ENCODE data around the gene RADIL. TPM values are rescaled to one million over a fixed set of nuclear protein-coding genes. Genes with fewer than 3 reads are reported as not detected.

Gene RADIL
- total RNA-seq, 1 donor from 2014 or later = 0.86 TPM

DNA sequence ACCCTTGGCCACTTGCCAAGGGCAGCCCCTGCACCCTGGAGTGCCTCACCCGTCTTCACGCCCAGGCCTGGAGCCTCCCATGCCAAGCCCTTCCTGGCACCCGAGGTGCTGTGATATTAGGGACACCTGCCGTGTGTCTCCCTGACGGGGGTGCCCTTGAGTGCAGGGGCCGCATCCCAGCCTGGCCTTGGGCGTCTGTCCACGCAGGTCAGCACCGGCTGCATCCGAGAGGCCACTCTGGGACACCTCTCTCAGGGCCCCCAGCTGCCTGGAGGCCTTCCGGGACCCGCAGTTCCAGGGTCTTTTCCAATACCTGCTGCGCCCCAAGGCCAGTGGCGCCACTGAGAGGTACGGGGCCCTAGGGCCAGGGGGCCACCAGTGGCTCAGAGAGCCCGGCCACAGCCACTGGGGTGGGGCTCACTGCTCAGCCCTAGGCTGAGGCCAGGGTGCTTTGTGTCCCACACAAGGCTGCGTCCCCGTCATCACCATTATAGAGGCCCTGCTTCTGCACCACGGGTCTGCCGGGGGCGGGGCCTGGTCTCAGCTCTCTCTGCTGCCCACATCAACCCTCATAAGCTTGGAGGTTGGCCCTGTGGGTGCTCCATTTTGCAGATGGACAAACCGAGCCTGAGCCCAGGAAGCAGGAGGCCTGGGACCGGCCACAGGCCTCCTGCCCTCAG is 95.4 kb downstream of the RADIL start:
- no peaks in the 10 kb centered on the region for H3K4me1 Mint-ChIP-seq (ENCODE audit: low read depth, unreplicated experiment)
- H3K4me3 Mint-ChIP-seq (ENCODE audit: unreplicated experiment) = no peak overlapping the region
- H3K27me3 ChIP-seq (ENCODE audit: insufficient read depth, low read length) = no peaks in the 10 kb centered on the region
- H2AFZ ChIP-seq (ENCODE audit: low read depth, low read length) = no peak overlapping the region
- H3K27me3 Mint-ChIP-seq (ENCODE audit: low read depth, unreplicated experiment) = no peaks in the 10 kb centered on the region
- no peaks in the 10 kb centered on the region for H3K9me3 Mint-ChIP-seq (ENCODE audit: unreplicated experiment)
- H4K20me1 ChIP-seq (ENCODE audit: insufficient read depth, low read length) = peaks cover 8% of the 10 kb centered on the region
- H3K27ac Mint-ChIP-seq (ENCODE audit: unreplicated experiment) = no peak overlapping the region
- TF ChIP-seq EZH2 (IDR thresholded peaks at IDR 0.05; ENCODE audit: insufficient read depth, low read length) = no peak
- TF ChIP-seq, protein P1, sequence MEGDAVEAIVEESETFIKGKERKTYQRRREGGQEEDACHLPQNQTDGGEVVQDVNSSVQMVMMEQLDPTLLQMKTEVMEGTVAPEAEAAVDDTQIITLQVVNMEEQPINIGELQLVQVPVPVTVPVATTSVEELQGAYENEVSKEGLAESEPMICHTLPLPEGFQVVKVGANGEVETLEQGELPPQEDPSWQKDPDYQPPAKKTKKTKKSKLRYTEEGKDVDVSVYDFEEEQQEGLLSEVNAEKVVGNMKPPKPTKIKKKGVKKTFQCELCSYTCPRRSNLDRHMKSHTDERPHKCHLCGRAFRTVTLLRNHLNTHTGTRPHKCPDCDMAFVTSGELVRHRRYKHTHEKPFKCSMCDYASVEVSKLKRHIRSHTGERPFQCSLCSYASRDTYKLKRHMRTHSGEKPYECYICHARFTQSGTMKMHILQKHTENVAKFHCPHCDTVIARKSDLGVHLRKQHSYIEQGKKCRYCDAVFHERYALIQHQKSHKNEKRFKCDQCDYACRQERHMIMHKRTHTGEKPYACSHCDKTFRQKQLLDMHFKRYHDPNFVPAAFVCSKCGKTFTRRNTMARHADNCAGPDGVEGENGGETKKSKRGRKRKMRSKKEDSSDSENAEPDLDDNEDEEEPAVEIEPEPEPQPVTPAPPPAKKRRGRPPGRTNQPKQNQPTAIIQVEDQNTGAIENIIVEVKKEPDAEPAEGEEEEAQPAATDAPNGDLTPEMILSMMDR (IDR thresholded peaks at IDR 0.05; ENCODE audit: insufficient read depth, low read depth, low read length) = no peak
- no peaks in the 10 kb centered on the region for H3K79me2 ChIP-seq (ENCODE audit: insufficient read depth, low read length)
- DNase-seq (ENCODE audit: low read depth) = no peak
- no peak overlapping the region for H3K4me2 ChIP-seq (ENCODE audit: low read length)
- no peaks in the 10 kb centered on the region for H3K4me1 ChIP-seq (ENCODE audit: insufficient read depth, low read length)
- no peaks in the 10 kb centered on the region for H3K36me3 ChIP-seq (ENCODE audit: insufficient read depth, low read length)
- H3K27ac ChIP-seq (ENCODE audit: low read depth, low read length) = no peak overlapping the region
- H3K9me3 ChIP-seq (ENCODE audit: insufficient read depth, low read depth, low read length) = no peaks in the 10 kb centered on the region
- no peak overlapping the region for H3K9ac ChIP-seq (ENCODE audit: low read length)
- no peak overlapping the region for H3K4me3 ChIP-seq (ENCODE audit: insufficient read depth, low read depth, low read length)
- peaks cover 11% of the 10 kb centered on the region for H3K36me3 Mint-ChIP-seq (ENCODE audit: low read depth, unreplicated experiment)
- no peak for FAIRE-seq

DNA sequence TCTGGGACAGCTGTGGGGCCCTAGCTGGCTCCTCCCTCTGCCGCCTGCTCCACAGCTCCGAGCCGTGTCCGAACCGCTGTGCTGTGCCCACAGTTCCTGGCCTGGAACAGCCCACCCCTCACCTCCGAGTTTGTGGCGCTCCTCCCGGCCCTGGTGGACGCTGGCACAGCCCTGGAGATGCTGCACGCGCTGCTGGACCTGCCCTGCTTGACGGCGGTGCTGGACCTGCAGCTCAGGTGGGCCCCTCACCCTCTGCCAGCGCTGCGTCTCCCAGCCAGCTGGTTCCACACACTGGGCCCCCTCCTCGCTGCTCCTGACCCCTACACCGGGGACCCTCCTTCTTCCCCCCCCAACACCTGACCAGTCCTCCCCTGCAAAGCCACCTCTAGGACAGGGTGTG is 96.0 kb downstream of the RADIL start:
- no peak for FAIRE-seq

DNA sequence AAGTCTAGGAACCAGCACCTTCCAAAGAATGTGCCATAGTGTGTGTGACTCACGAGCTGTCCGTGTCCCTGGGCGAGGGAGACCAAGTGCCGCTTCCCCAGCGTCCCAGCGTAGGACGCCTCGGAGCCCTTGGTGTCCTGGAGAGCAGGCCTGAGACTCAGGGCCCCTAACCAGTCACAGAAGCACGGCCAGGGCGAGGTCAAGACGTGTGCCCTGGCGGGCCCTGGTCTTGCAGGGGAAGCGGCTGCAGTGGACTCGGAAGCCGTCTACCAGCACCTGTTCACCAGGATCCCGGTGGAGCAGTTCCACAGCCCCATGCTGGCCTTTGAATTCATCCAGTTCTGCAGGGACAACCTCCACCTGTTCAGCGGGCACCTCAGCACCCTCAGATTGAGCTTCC is 97.5 kb downstream of the RADIL start:
- Mint-ChIP-seq H3K27me3 (ENCODE audit: low read depth, unreplicated experiment) (no peaks in the 10 kb centered on the region), H3K36me3 (ENCODE audit: low read depth, unreplicated experiment) (peaks cover 7% of the 10 kb centered on the region), H3K27ac (ENCODE audit: unreplicated experiment) (no peak overlapping the region), H3K4me1 (ENCODE audit: low read depth, unreplicated experiment) (no peaks in the 10 kb centered on the region), H3K4me3 (ENCODE audit: unreplicated experiment) (no peak overlapping the region), H3K9me3 (ENCODE audit: unreplicated experiment) (no peaks in the 10 kb centered on the region)
- Histone ChIP-seq H3K27me3 (ENCODE audit: insufficient read depth, low read length) (no peaks in the 10 kb centered on the region), H3K9me3 (ENCODE audit: insufficient read depth, low read depth, low read length) (no peaks in the 10 kb centered on the region), H3K36me3 (ENCODE audit: insufficient read depth, low read length) (no peaks in the 10 kb centered on the region), H3K4me3 (ENCODE audit: insufficient read depth, low read depth, low read length) (no peak overlapping the region), H4K20me1 (ENCODE audit: insufficient read depth, low read length) (peaks cover 22% of the 10 kb centered on the region), H3K4me2 (ENCODE audit: low read length) (no peak overlapping the region), H3K79me2 (ENCODE audit: insufficient read depth, low read length) (peaks cover 5% of the 10 kb centered on the region), H3K4me1 (ENCODE audit: insufficient read depth, low read length) (no peaks in the 10 kb centered on the region), H2AFZ (ENCODE audit: low read depth, low read length) (no peak overlapping the region), H3K9ac (ENCODE audit: low read length) (no peak overlapping the region), H3K27ac (ENCODE audit: low read depth, low read length) (no peak overlapping the region)
- FAIRE-seq = no peak
- no peak for DNase-seq (ENCODE audit: low read depth)
- no peak for TF ChIP-seq EZH2 (IDR thresholded peaks at IDR 0.05; ENCODE audit: insufficient read depth, low read length)
- TF ChIP-seq, protein P1 (IDR thresholded peaks at IDR 0.05; ENCODE audit: insufficient read depth, low read depth, low read length) = no peak

More for the DNA sequence above, 96.0 kb downstream of the RADIL start:
- Histone ChIP-seq H3K27ac (ENCODE audit: low read depth, low read length) (no peak overlapping the region), H3K9me3 (ENCODE audit: insufficient read depth, low read depth, low read length) (no peaks in the 10 kb centered on the region), H3K79me2 (ENCODE audit: insufficient read depth, low read length) (no peaks in the 10 kb centered on the region), H2AFZ (ENCODE audit: low read depth, low read length) (no peak overlapping the region), H4K20me1 (ENCODE audit: insufficient read depth, low read length) (peaks cover 9% of the 10 kb centered on the region), H3K27me3 (ENCODE audit: insufficient read depth, low read length) (no peaks in the 10 kb centered on the region), H3K4me2 (ENCODE audit: low read length) (no peak overlapping the region), H3K4me1 (ENCODE audit: insufficient read depth, low read length) (no peaks in the 10 kb centered on the region), H3K4me3 (ENCODE audit: insufficient read depth, low read depth, low read length) (no peak overlapping the region), H3K9ac (ENCODE audit: low read length) (no peak overlapping the region), H3K36me3 (ENCODE audit: insufficient read depth, low read length) (no peaks in the 10 kb centered on the region)
- H3K27me3 Mint-ChIP-seq (ENCODE audit: low read depth, unreplicated experiment) = no peaks in the 10 kb centered on the region
- no peak overlapping the region for H3K27ac Mint-ChIP-seq (ENCODE audit: unreplicated experiment)
- DNase-seq (ENCODE audit: low read depth) = no peak
- TF ChIP-seq, protein P1 (IDR thresholded peaks at IDR 0.05; ENCODE audit: insufficient read depth, low read depth, low read length) = no peak
- no peak for TF ChIP-seq EZH2 (IDR thresholded peaks at IDR 0.05; ENCODE audit: insufficient read depth, low read length)
- no peaks in the 10 kb centered on the region for H3K9me3 Mint-ChIP-seq (ENCODE audit: unreplicated experiment)
- H3K4me3 Mint-ChIP-seq (ENCODE audit: unreplicated experiment) = no peak overlapping the region
- H3K36me3 Mint-ChIP-seq (ENCODE audit: low read depth, unreplicated experiment) = peaks cover 11% of the 10 kb centered on the region
- H3K4me1 Mint-ChIP-seq (ENCODE audit: low read depth, unreplicated experiment) = no peaks in the 10 kb centered on the region
